Measurements from ENCODE around the gene STARD8.

The STARD8 gene

GRCh38 chrX:68697036-68697435 is 49.6 kb downstream of the STARD8 start:
- TF ChIP-seq, protein P1, sequence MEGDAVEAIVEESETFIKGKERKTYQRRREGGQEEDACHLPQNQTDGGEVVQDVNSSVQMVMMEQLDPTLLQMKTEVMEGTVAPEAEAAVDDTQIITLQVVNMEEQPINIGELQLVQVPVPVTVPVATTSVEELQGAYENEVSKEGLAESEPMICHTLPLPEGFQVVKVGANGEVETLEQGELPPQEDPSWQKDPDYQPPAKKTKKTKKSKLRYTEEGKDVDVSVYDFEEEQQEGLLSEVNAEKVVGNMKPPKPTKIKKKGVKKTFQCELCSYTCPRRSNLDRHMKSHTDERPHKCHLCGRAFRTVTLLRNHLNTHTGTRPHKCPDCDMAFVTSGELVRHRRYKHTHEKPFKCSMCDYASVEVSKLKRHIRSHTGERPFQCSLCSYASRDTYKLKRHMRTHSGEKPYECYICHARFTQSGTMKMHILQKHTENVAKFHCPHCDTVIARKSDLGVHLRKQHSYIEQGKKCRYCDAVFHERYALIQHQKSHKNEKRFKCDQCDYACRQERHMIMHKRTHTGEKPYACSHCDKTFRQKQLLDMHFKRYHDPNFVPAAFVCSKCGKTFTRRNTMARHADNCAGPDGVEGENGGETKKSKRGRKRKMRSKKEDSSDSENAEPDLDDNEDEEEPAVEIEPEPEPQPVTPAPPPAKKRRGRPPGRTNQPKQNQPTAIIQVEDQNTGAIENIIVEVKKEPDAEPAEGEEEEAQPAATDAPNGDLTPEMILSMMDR (IDR thresholded peaks at IDR 0.05; ENCODE audit: borderline replicate concordance, insufficient read depth, low read depth, low read length): no peak
- H3K4me3 ChIP-seq (ENCODE audit: low read depth, low read length): no peak overlapping the region

GRCh38 chrX:68697465-68698125 is 50.1 kb downstream of the STARD8 start:
- TF ChIP-seq, protein P1 (IDR thresholded peaks at IDR 0.05; ENCODE audit: borderline replicate concordance, insufficient read depth, low read depth, low read length): no peak
- H3K4me3 ChIP-seq (ENCODE audit: low read depth, low read length): no peak overlapping the region

- TF ChIP-seq, protein P1 (IDR thresholded peaks at IDR 0.05; ENCODE audit: borderline replicate concordance, insufficient read depth, low read depth, low read length): no peak
Measured at GRCh38 chrX:68698942-68699341, 51.5 kb downstream of the STARD8 start.

DNA sequence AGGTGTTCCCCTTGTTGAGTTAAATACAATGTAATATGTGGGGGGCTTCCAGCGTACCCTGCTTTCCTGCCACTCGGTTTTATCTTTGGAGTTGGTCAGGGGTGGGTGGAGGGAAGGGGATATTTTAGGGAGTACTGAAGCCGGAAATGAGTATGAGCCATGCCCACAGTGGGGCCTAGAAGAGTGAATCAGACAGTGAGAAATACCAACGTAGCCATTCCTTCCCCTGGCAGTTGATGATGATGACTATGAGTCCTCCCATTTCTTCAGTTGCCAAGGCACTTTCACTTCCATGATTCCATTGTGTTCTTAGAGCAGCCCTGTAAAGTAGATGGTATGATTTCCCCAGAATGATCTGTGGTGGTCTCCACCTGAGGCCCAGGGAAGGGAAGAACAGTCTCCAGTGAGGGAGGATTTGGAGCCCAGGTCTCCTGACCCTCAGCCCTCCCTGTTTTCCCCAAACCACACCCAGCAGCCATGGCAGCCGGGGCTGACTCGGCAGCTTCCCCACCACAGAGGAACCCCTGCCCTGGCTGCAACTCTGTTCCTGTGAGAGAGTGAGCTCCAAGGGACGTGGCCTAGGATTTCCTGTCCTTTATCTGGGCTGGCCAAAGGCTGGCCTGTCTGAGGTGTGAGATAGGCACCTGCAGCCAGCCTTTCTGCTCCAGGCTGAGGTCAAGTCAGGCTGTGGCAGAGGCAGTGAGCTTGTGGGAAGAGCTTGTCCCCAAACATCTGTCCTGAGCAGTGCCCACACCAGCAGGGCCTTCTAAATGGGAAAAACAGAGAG is 52.7 kb downstream of the STARD8 start:
- TF ChIP-seq, protein P1 (IDR thresholded peaks at IDR 0.05; ENCODE audit: borderline replicate concordance, insufficient read depth, low read depth, low read length): no peak
- H3K4me3 ChIP-seq (ENCODE audit: low read depth, low read length): no peak overlapping the region

More at GRCh38 chrX:68698942-68699341, 51.5 kb downstream of the STARD8 start:
- H3K4me3 ChIP-seq (ENCODE audit: low read depth, low read length): no peak overlapping the region

DNA sequence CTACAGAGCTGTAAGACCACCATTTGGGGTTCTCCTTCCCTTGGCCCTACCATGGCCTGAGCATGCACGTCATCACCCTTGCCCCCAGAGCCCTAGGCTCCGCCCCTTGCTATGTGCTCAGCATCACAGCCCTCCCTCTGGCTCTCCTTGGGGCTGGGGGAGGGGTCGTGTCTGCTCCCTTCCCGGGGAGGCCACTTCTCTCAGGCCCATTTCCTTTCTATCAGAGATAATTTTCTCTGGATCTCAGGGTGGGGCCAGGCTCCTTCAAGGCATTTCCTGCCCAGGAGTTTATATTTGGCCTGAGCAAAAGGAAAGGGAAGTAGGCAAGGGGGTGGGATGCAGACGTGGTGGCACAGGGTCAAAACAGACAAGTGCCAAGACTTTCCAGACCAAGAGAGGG is 55.9 kb downstream of the STARD8 start:
- H3K4me3 ChIP-seq (ENCODE audit: low read depth, low read length): no peak overlapping the region
- TF ChIP-seq, protein P1 (IDR thresholded peaks at IDR 0.05; ENCODE audit: borderline replicate concordance, insufficient read depth, low read depth, low read length): no peak

DNA sequence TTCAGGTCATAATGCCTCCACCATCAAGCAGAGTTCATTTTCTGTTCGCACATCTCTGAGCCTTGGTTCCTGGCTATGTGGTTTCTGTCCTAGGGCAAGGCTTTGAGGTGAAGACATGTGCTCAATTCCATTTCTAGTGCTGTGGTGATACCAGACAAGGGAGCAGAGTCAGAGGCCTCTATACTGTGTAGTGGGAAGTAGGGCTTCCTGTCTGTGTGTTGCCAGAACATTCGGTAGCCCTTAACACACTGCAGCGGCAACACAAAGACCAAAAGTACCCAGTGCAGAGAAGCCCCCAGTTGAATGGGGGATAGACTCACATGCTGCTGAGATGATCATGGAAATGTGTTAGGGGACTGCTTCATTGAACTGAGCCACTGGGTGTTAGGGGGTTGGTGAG is 56.4 kb downstream of the STARD8 start:
- no peak overlapping the region for H3K4me3 ChIP-seq (ENCODE audit: low read depth, low read length)
- TF ChIP-seq, protein P1 (IDR thresholded peaks at IDR 0.05; ENCODE audit: borderline replicate concordance, insufficient read depth, low read depth, low read length): no peak

DNA sequence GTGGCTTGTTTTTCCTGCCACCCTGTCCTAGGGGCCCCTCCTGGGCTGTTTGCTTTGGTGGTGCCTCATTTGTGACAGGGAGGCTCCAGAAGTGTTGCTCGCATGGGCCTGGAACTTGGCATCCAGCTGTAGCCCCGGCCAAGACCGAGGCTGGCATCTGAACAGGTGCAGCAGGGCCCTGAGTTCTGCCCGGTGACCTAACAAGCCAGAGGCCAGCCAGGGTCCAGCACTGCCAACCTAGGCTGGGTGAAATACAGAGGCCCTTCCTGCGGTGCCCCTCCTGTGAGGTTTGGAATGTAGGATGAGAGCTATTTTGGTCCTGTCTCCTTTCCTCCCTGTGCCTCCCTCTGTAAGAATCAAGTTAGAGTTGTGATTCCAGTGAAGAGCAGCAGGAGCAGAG is 58.5 kb downstream of the STARD8 start:
- TF ChIP-seq, protein P1 (IDR thresholded peaks at IDR 0.05; ENCODE audit: borderline replicate concordance, insufficient read depth, low read depth, low read length): no peak
- no peak overlapping the region for H3K4me3 ChIP-seq (ENCODE audit: low read depth, low read length)

All from GM12875 (cell line).